PC-3 (cell line): Measurements from ENCODE around the gene CCDC63. TPM values are rescaled to one million over a fixed set of nuclear protein-coding genes. Genes with fewer than 3 reads are reported as not detected.

Experiments
- ATAC-seq: fragments of 200-7000 bp; cut with Tn5 transposase; 2 replicates; pipeline ENCODE4 v1.9.1; 2020; ENCODE audit warnings: mild to moderate bottlenecking, moderate library complexity
- BruUV-seq: library from RNA; stranded (reverse); fragments of 400-500 nt; replicated peaks from 2 replicates; lab custom pipeline; 2021; lab: Mats Ljungman, UMichigan
- CTCF ChIA-PET: fragments of 300-600 bp; sonication (Branson Sonifier 250); formaldehyde crosslinking; loops from one replicate; lab custom pipeline; 2022; ENCODE audit warnings: antibody characterized with exemption; lab: Charles Lee
- POLR2A ChIA-PET: fragments of 300-600 bp; sonication (Branson Sonifier 250); formaldehyde crosslinking; loops from one replicate; lab custom pipeline; 2022; ENCODE audit warnings: antibody characterized with exemption; ENCODE audit not compliant: unreplicated experiment; lab: Charles Lee
- DNase-seq: peaks from one replicate; pipeline ENCODE4 v3.0.0-alpha.2; 2015
- H2AFZ ChIP-seq: fragments of 300-600 bp; sonication (generic); 2 replicates; pipeline ENCODE4 v1.6.0; 2016; ENCODE audit warnings: antibody characterized with exemption, low read length
- H3F3A ChIP-seq: fragments of 300-600 bp; sonication (generic); one replicate; pipeline ENCODE4 v1.6.0; 2017; ENCODE audit warnings: antibody characterized with exemption, low read length, control low read depth, mild to moderate bottlenecking; ENCODE audit not compliant: unreplicated experiment
- H3K27ac ChIP-seq: fragments of 300-600 bp; sonication (generic); 2 replicates; pipeline ENCODE4 v1.5.1; 2016; ENCODE audit warnings: mild to moderate bottlenecking, low read length
- H3K27me3 ChIP-seq: fragments of 300-600 bp; sonication (generic); 2 replicates; pipeline ENCODE4 v1.6.1; 2016; ENCODE audit warnings: low read length, mixed read lengths
- H3K36me3 ChIP-seq: fragments of 300-600 bp; sonication (generic); 2 replicates; pipeline ENCODE4 v1.6.1; 2016; ENCODE audit warnings: low read depth, mixed run types, low read length, mixed read lengths
- H3K4me1 ChIP-seq: fragments of 300-600 bp; sonication (generic); 2 replicates; pipeline ENCODE4 v1.5.1; 2016; ENCODE audit warnings: low read length; ENCODE audit not compliant: insufficient read depth
- H3K4me2 ChIP-seq: fragments of 300-600 bp; sonication (generic); 2 replicates; pipeline ENCODE4 v1.6.0; 2016; ENCODE audit warnings: low read length
- H3K4me3 ChIP-seq: fragments of 300-600 bp; sonication (generic); 2 replicates; pipeline ENCODE4 v1.5.1; 2016; ENCODE audit warnings: mild to moderate bottlenecking, low read length, mixed read lengths
- H3K79me2 ChIP-seq: fragments of 300-600 bp; sonication (generic); 2 replicates; pipeline ENCODE4 v1.6.1; 2017; ENCODE audit warnings: low read length, mixed read lengths
- H3K9ac ChIP-seq: fragments of 300-600 bp; sonication (generic); 2 replicates; pipeline ENCODE4 v1.6.0; 2016; ENCODE audit warnings: mild to moderate bottlenecking, low read length
- H3K9me2 ChIP-seq: fragments of 300-600 bp; sonication (generic); replicated peaks from 2 replicates; pipeline ENCODE4 v1.6.1; 2016; ENCODE audit warnings: mixed run types, low read length, mixed read lengths
- H3K9me3 ChIP-seq: fragments of 300-600 bp; sonication (generic); 2 replicates; pipeline ENCODE4 v1.6.1; 2016; ENCODE audit warnings: low read length, mixed read lengths
- H4K20me1 ChIP-seq: fragments of 300-600 bp; sonication (generic); 2 replicates; pipeline ENCODE4 v1.6.1; 2016; ENCODE audit warnings: low read length, mixed read lengths
- CTCF ChIP-seq: fragments of 300-600 bp; sonication (generic); conservative IDR thresholded peaks from 2 replicates; pipeline ENCODE4 v1.5.1; 2017; ENCODE audit warnings: antibody characterized with exemption, low read depth, mild to moderate bottlenecking, low read length
- EZH2 ChIP-seq: fragments of 300-600 bp; sonication (generic); IDR thresholded peaks from one replicate; pipeline ENCODE4 v1.6.1; 2017; ENCODE audit warnings: antibody characterized with exemption, mild to moderate bottlenecking, low read length; ENCODE audit not compliant: unreplicated experiment
- EZH2phosphoT487 ChIP-seq: fragments of 300-600 bp; sonication (generic); IDR thresholded peaks from 2 replicates; pipeline ENCODE4 v1.6.1; 2018; ENCODE audit warnings: mild to moderate bottlenecking, antibody characterized with exemption, low read length, borderline replicate concordance
- intact Hi-C: fragments of 100-400 bp; cut with micrococcal nuclease; formaldehyde crosslinking; loops from 2 replicates; pipeline ENCODE4 v1.9.0; 2023
- total RNA-seq: library from RNA; depleted of rRNA; stranded (reverse); fragments of >200 nt; gene quantifications from 2 replicates; pipeline ENCODE4 v1.2.3, GENCODE V29; 2014

Gene CCDC63
- total RNA-seq, 1 experiment from 2014 or later = not detected

- Histone ChIP-seq H3K4me3 (no peak overlapping the region), H3K9ac (no peak overlapping the region), H3K4me2 (no peak overlapping the region), H3K27ac (no peak overlapping the region), H3K9me3 (no peaks in the 10 kb centered on the region), H3K79me2 (no peaks in the 10 kb centered on the region), H3K36me3 (no peaks in the 10 kb centered on the region), H3K9me2 (no peaks in the 10 kb centered on the region), H3K27me3 (peaks cover 28% of the 10 kb centered on the region), H3K4me1 (no peaks in the 10 kb centered on the region), H3F3A (no peaks in the 10 kb centered on the region), H4K20me1 (no peaks in the 10 kb centered on the region), H2AFZ (no peak overlapping the region)
- TF ChIP-seq EZH2phosphoT487 (no peak), EZH2 (no peak), CTCF (no peak)
- BruUV-seq = no TSS peak
- ChIA-PET CTCF (no interaction called here), POLR2A (no interaction called here)
- ATAC-seq (no peak), DNase-seq (no peak)
- intact Hi-C loops = no loop called here
Observed at GRCh38 chr12:110809149-110809548, 37.6 kb upstream of the CCDC63 start.

GRCh38 chr12:110811972-110812371 is 34.8 kb upstream of the CCDC63 start:
- H4K20me1 ChIP-seq = no peaks in the 10 kb centered on the region
- ChIA-PET CTCF (no interaction called here), POLR2A (no interaction called here)
- H3K9me2 ChIP-seq = no peaks in the 10 kb centered on the region
- H3K4me3 ChIP-seq = no peak overlapping the region
- no peak for TF ChIP-seq EZH2
- no peak for TF ChIP-seq CTCF
- TF ChIP-seq EZH2phosphoT487 = no peak
- no peaks in the 10 kb centered on the region for H3K9me3 ChIP-seq
- no peak overlapping the region for H3K4me2 ChIP-seq
- no peak overlapping the region for H2AFZ ChIP-seq
- intact Hi-C loops = no loop called here
- no peaks in the 10 kb centered on the region for H3F3A ChIP-seq
- no peaks in the 10 kb centered on the region for H3K36me3 ChIP-seq
- H3K27me3 ChIP-seq = peaks cover 28% of the 10 kb centered on the region
- H3K4me1 ChIP-seq = no peaks in the 10 kb centered on the region
- ATAC-seq = no peak
- no peak overlapping the region for H3K9ac ChIP-seq
- no TSS peak for BruUV-seq
- no peak for DNase-seq
- H3K27ac ChIP-seq = no peak overlapping the region
- no peaks in the 10 kb centered on the region for H3K79me2 ChIP-seq

- no peaks in the 10 kb centered on the region for H4K20me1 ChIP-seq
- H3K4me3 ChIP-seq = no peak overlapping the region
- H3K27ac ChIP-seq = no peak overlapping the region
- H3K4me2 ChIP-seq = no peak overlapping the region
- no peaks in the 10 kb centered on the region for H3K9me3 ChIP-seq
- H3K9ac ChIP-seq = no peak overlapping the region
- intact Hi-C loops = no loop called here
- no TSS peak for BruUV-seq
- TF ChIP-seq CTCF (no peak), EZH2 (no peak), EZH2phosphoT487 (no peak)
- H3F3A ChIP-seq = no peaks in the 10 kb centered on the region
- H3K36me3 ChIP-seq = no peaks in the 10 kb centered on the region
- DNase-seq (no peak), ATAC-seq (no peak)
- no peaks in the 10 kb centered on the region for H3K4me1 ChIP-seq
- H3K9me2 ChIP-seq = no peaks in the 10 kb centered on the region
- peaks cover 28% of the 10 kb centered on the region for H3K27me3 ChIP-seq
- no peaks in the 10 kb centered on the region for H3K79me2 ChIP-seq
- no peak overlapping the region for H2AFZ ChIP-seq
- POLR2A ChIA-PET = interaction anchor here (0.7 kb wide), 1 partner anchor 368 kb away, joined by 3 read pairs; no protein-coding TSS in a partner anchor
- CTCF ChIA-PET = no interaction called here
Observed at GRCh38 chr12:110813285-110813684, 33.5 kb upstream of the CCDC63 start.
